ENCODE measurements around the gene PLAAT2. TPM values are rescaled to one million over a fixed set of nuclear protein-coding genes. Genes with fewer than 3 reads are reported as not detected.

PLAAT2 gene
- total RNA-seq, 4 donors from 2014 or later, result not detected

GRCh38 chr11:63511048-63511748 is 52.0 kb downstream of the PLAAT2 start:
- no peak for TF ChIP-seq POLR2A (IDR thresholded peaks at IDR 0.05)
- TF ChIP-seq CTCF (IDR thresholded peaks at IDR 0.05), result no peak
- no peak overlapping the region for H3K4me3 ChIP-seq
- intact Hi-C loops (cut with DNase I; ENCODE audit: low total_unique reads), result no loop called here
- no peak for DNase-seq
- no peaks in the 10 kb centered on the region for H3K27me3 ChIP-seq
- no peak overlapping the region for H3K27ac ChIP-seq
- H3K4me1 ChIP-seq, result no peaks in the 10 kb centered on the region
- H3K9me3 ChIP-seq, result no peaks in the 10 kb centered on the region
- no peaks in the 10 kb centered on the region for H3K36me3 ChIP-seq

- Histone ChIP-seq H3K4me1 (no peaks in the 10 kb centered on the region), H3K27me3 (no peaks in the 10 kb centered on the region), H3K27ac (no peak overlapping the region), H3K36me3 (no peaks in the 10 kb centered on the region), H3K9me3 (no peaks in the 10 kb centered on the region), H3K4me3 (no peak overlapping the region)
- no peak for DNase-seq
- no peak for TF ChIP-seq CTCF (IDR thresholded peaks at IDR 0.05)
- TF ChIP-seq POLR2A (IDR thresholded peaks at IDR 0.05), result no peak
- intact Hi-C loops (cut with DNase I; ENCODE audit: low total_unique reads), result no loop called here
Measured at GRCh38 chr11:63510360-63511047, 52.7 kb downstream of the PLAAT2 start.

GRCh38 chr11:63508745-63509144 is 54.4 kb downstream of the PLAAT2 start:
- H3K36me3 ChIP-seq, result no peaks in the 10 kb centered on the region

GRCh38 chr11:63508009-63508408 is 55.2 kb downstream of the PLAAT2 start:
- intact Hi-C loops (cut with DNase I; ENCODE audit: low total_unique reads), result no loop called here
- Histone ChIP-seq H3K36me3 (no peaks in the 10 kb centered on the region), H3K4me3 (no peak overlapping the region), H3K4me1 (no peaks in the 10 kb centered on the region), H3K9me3 (no peaks in the 10 kb centered on the region), H3K27me3 (no peaks in the 10 kb centered on the region), H3K27ac (no peak overlapping the region)
- TF ChIP-seq CTCF (IDR thresholded peaks at IDR 0.05) (no peak), POLR2A (IDR thresholded peaks at IDR 0.05) (no peak)
- no peak for DNase-seq

More at GRCh38 chr11:63508745-63509144, 54.4 kb downstream of the PLAAT2 start:
- Histone ChIP-seq H3K27me3 (no peaks in the 10 kb centered on the region), H3K27ac (no peak overlapping the region), H3K4me1 (no peaks in the 10 kb centered on the region), H3K9me3 (no peaks in the 10 kb centered on the region), H3K4me3 (no peak overlapping the region)
- TF ChIP-seq POLR2A (IDR thresholded peaks at IDR 0.05) (no peak), CTCF (IDR thresholded peaks at IDR 0.05) (no peak)
- intact Hi-C loops (cut with DNase I; ENCODE audit: low total_unique reads), result no loop called here
- DNase-seq, result no peak

- no peak for DNase-seq
- H3K27ac ChIP-seq, result no peak overlapping the region
- no peaks in the 10 kb centered on the region for H3K4me1 ChIP-seq
- TF ChIP-seq POLR2A (IDR thresholded peaks at IDR 0.05), result no peak
- TF ChIP-seq CTCF (IDR thresholded peaks at IDR 0.05), result no peak
- no peak overlapping the region for H3K4me3 ChIP-seq
- H3K27me3 ChIP-seq, result no peaks in the 10 kb centered on the region
- no peaks in the 10 kb centered on the region for H3K9me3 ChIP-seq
- intact Hi-C loops (cut with DNase I; ENCODE audit: low total_unique reads), result no loop called here
- no peaks in the 10 kb centered on the region for H3K36me3 ChIP-seq
Measured at GRCh38 chr11:63507511-63507910, 55.7 kb downstream of the PLAAT2 start.

All from uterus (tissue), 4 donors.